NT2/D1 (cell line): ENCODE measurements around the gene PDPK1.

ENCODE experiments used
- SUZ12 ChIP-seq: IDR thresholded peaks from 2 replicates; pipeline ENCODE4 v1.6.1; 2011; ENCODE audit not compliant: insufficient read length, insufficient read depth; ENCODE audit errors: extremely low read depth
- YY1 ChIP-seq: IDR thresholded peaks from 2 replicates; pipeline ENCODE4 v1.6.1; 2011; ENCODE audit not compliant: insufficient read length, insufficient read depth
- ZNF274 ChIP-seq: IDR thresholded peaks from 2 replicates; pipeline ENCODE4 v1.6.1; 2011; ENCODE audit warnings: mild to moderate bottlenecking, low read depth, low read length

GRCh38 chr16:2497695-2498484, 39.9 kb upstream of the PDPK1 start:
- no peak for TF ChIP-seq YY1
- TF ChIP-seq SUZ12, result no peak
- no peak for TF ChIP-seq ZNF274
